CD14-positive monocyte (primary cell): ENCODE measurements around the gene GOSR2. TPM values are rescaled to one million over a fixed set of nuclear protein-coding genes. Genes with fewer than 3 reads are reported as not detected.

Experiments used
- DNase-seq, 3 donors: peaks; one replicate each; pipeline ENCODE4 v3.0.0-alpha.2; 2011 to 2022
- H2AFZ ChIP-seq: 2 replicates; pipeline ENCODE4 v1.6.0; 2012; ENCODE audit warnings: mild to moderate bottlenecking, low read depth, low read length, inconsistent platforms; ENCODE audit not compliant: insufficient read depth, poor library complexity, severe bottlenecking
- H3K27ac ChIP-seq, 2 donors: 1 replicate in 1 of 2; 2 replicates in 1 of 2; pipeline ENCODE4 v1.5.1; 2012 to 2013; ENCODE audit warnings: low read length in 2 of 2, control low read depth in 1 of 2, inconsistent platforms in 1 of 2, low read depth in 1 of 2, mild to moderate bottlenecking in 1 of 2
- H3K27me3 ChIP-seq, 2 donors: one replicate each; pipeline versions ENCODE4 v1.6.0 to v1.6.1; 2011 to 2013; ENCODE audit warnings: low read length in 2 of 2; ENCODE audit not compliant: control insufficient read depth in 2 of 2, insufficient read depth in 2 of 2
- H3K36me3 ChIP-seq, 2 donors: replicated peaks in 1 of 2; 1 replicate in 1 of 2; 2 replicates in 1 of 2; pipeline versions ENCODE4 v1.5.1 to v1.6.1; 2012 to 2013; ENCODE audit warnings: low read length in 2 of 2, control low read depth in 1 of 2, inconsistent platforms in 1 of 2, mild to moderate bottlenecking in 1 of 2; ENCODE audit not compliant: insufficient read depth in 2 of 2, control insufficient read depth in 1 of 2
- H3K4me1 ChIP-seq, 2 donors: 1 replicate in 1 of 2; 2 replicates in 1 of 2; pipeline versions ENCODE4 v1.5.1 to v1.6.1; 2012 to 2013; ENCODE audit warnings: low read length in 2 of 2, control low read depth in 1 of 2, inconsistent platforms in 1 of 2, mild to moderate bottlenecking in 1 of 2, moderate library complexity in 1 of 2; ENCODE audit not compliant: insufficient read depth in 2 of 2, control insufficient read depth in 1 of 2
- H3K4me2 ChIP-seq: replicated peaks from 2 replicates; pipeline ENCODE3; 2012; ENCODE audit warnings: low read length, moderate library complexity, mild to moderate bottlenecking; ENCODE audit not compliant: poor library complexity, severe bottlenecking; ENCODE audit errors: extremely low read depth
- H3K4me3 ChIP-seq, 3 experiments: fragments of 200-600 bp in 1 of 3; sonication (generic) in 1 of 3; replicated peaks in 1 of 3; 1 replicate in 2 of 3; 2 replicates in 1 of 3; pipeline ENCODE4 v1.5.1; 2011 to 2013; ENCODE audit warnings: low read length in 3 of 3, mild to moderate bottlenecking in 3 of 3, control low read depth in 2 of 3, low read depth in 2 of 3, inconsistent platforms in 1 of 3, moderate library complexity in 1 of 3
- H3K79me2 ChIP-seq: 2 replicates; pipeline ENCODE4 v1.6.0; 2012; ENCODE audit warnings: mild to moderate bottlenecking, control low read depth, inconsistent platforms, low read length, moderate library complexity; ENCODE audit not compliant: insufficient read depth
- H3K9ac ChIP-seq: 2 replicates; pipeline ENCODE4 v1.6.0; 2017; ENCODE audit warnings: low read length, mild to moderate bottlenecking; ENCODE audit not compliant: insufficient read depth, poor library complexity, severe bottlenecking
- H3K9me3 ChIP-seq, 2 donors: replicated peaks in 1 of 2; 1 replicate in 1 of 2; 2 replicates in 1 of 2; pipeline versions ENCODE4 v1.5.1 to v1.6.1; 2012 to 2013; ENCODE audit warnings: low read length in 2 of 2, control low read depth in 1 of 2; ENCODE audit not compliant: control insufficient read depth in 1 of 2, insufficient read depth in 1 of 2
- H4K20me1 ChIP-seq: 2 replicates; pipeline ENCODE4 v1.6.0; 2012; ENCODE audit warnings: mild to moderate bottlenecking, low read length, control low read depth, moderate library complexity; ENCODE audit not compliant: insufficient read depth
- H3K27ac Mint-ChIP-seq, 7 donors: one replicate each; pipeline ENCODE4 v1.8.0; 2020; ENCODE audit warnings: mild to moderate bottlenecking in 7 of 7, mixed read lengths in 7 of 7, moderate library complexity in 6 of 7, inconsistent platforms in 2 of 7
- H3K27me3 Mint-ChIP-seq, 3 donors: one replicate each; pipeline ENCODE4 v1.8.0; 2021 to 2022; ENCODE audit warnings: low read depth in 3 of 3, mild to moderate bottlenecking in 3 of 3, mixed read lengths in 3 of 3, moderate library complexity in 3 of 3, inconsistent platforms in 1 of 3
- H3K36me3 Mint-ChIP-seq, 2 donors: one replicate each; pipeline ENCODE4 v1.8.0; 2020; ENCODE audit warnings: mixed read lengths in 2 of 2, inconsistent platforms in 1 of 2, mild to moderate bottlenecking in 1 of 2
- H3K4me1 Mint-ChIP-seq: one replicate; pipeline ENCODE4 v1.8.0; 2020; ENCODE audit warnings: mild to moderate bottlenecking, mixed read lengths
- H3K4me3 Mint-ChIP-seq, 2 donors: one replicate each; pipeline ENCODE4 v1.8.0; 2020; ENCODE audit warnings: mild to moderate bottlenecking in 2 of 2, mixed read lengths in 2 of 2, moderate library complexity in 1 of 2
- H3K9me3 Mint-ChIP-seq, 7 donors: one replicate each; pipeline ENCODE4 v1.8.0; 2020 to 2022; ENCODE audit warnings: mixed read lengths in 7 of 7, mild to moderate bottlenecking in 6 of 7, moderate library complexity in 6 of 7, inconsistent platforms in 2 of 7
- CTCF ChIP-seq: fragments of 200-600 bp; IDR thresholded peaks from one replicate; pipeline ENCODE4 v1.8.0; 2022; ENCODE audit warnings: antibody characterized with exemption, mild to moderate bottlenecking
- WGBS: methylation state at CpG from one replicate; pipeline ENCODE4 v1.1.5; 2013; ENCODE audit warnings: missing lambda C conversion rate; ENCODE audit not compliant: insufficient coverage; 5-methylcytosine and 5-hydroxymethylcytosine counted together
- intact Hi-C, 2 donors: fragments of 100-400 bp; cut with micrococcal nuclease; formaldehyde crosslinking; loops; one replicate each; pipeline versions ENCODE4 v1.15.0 to v1.15.1; 2023
- polyA plus RNA-seq, 3 donors: library from polyadenylated mRNA; depleted of rRNA in 1 of 3; unstranded in 2 of 3; stranded (reverse) in 1 of 3; fragments of 300-500 nt in 2 of 3; fragments of >200 nt in 1 of 3; fragmentation: Illumina TruSeq in 2 of 3; gene quantifications; 1 replicate in 2 of 3; 2 replicates in 1 of 3; pipeline ENCODE4 v1.2.3, GENCODE V29; 2012 to 2021

GOSR2 gene
- polyA plus RNA-seq, 3 donors: 25.2 to 31.1 (median 27.7) TPM

- Mint-ChIP-seq H3K4me1 (no peaks in the 10 kb centered on the region), H3K9me3 (no peaks in the 10 kb centered on the region), H3K36me3 (no peaks in the 10 kb centered on the region), H3K27me3 (peaks cover 2 to 14% (median 4%) of the 10 kb centered on the region in 3 donors), H3K27ac (no peak overlapping the region), H3K4me3 (no peak overlapping the region)
- Histone ChIP-seq H3K9ac (no peak overlapping the region), H3K27ac (no peak overlapping the region), H3K4me3 (no peak overlapping the region), H2AFZ (no peak overlapping the region), H3K4me1 (no peaks in the 10 kb centered on the region), H3K27me3 (no peaks in the 10 kb centered on the region), H4K20me1 (no peaks in the 10 kb centered on the region), H3K36me3 (no peaks in the 10 kb centered on the region), H3K79me2 (no peaks in the 10 kb centered on the region), H3K4me2 (no peak overlapping the region), H3K9me3 (no peaks in the 10 kb centered on the region)
- TF ChIP-seq CTCF: no peak
- DNase-seq: no peak
- WGBS: no CpG with 5 or more reads among the region's 2 CpGs
- intact Hi-C loops: no loop called here
Observed at GRCh38 chr17:46916211-46916610, 6.7 kb upstream of the GOSR2 start.

- Histone ChIP-seq H4K20me1 (no peaks in the 10 kb centered on the region), H3K79me2 (no peaks in the 10 kb centered on the region), H3K9me3 (no peaks in the 10 kb centered on the region), H3K27ac (no peak overlapping the region), H3K4me1 (no peaks in the 10 kb centered on the region), H3K4me3 (no peak overlapping the region), H3K27me3 (no peaks in the 10 kb centered on the region), H3K4me2 (no peak overlapping the region), H2AFZ (no peak overlapping the region), H3K9ac (no peak overlapping the region), H3K36me3 (no peaks in the 10 kb centered on the region)
- H3K4me1 Mint-ChIP-seq: no peaks in the 10 kb centered on the region
- H3K9me3 Mint-ChIP-seq: no peaks in the 10 kb centered on the region
- peaks cover 2 to 14% (median 4%) of the 10 kb centered on the region in 3 donors for H3K27me3 Mint-ChIP-seq
- no peaks in the 10 kb centered on the region for H3K36me3 Mint-ChIP-seq
- intact Hi-C loops: no loop called here
- H3K4me3 Mint-ChIP-seq: no peak overlapping the region
- H3K27ac Mint-ChIP-seq: no peak overlapping the region
- no CpG with 5 or more reads among the region's 3 CpGs for WGBS
- TF ChIP-seq CTCF: no peak
- no peak for DNase-seq
Observed at GRCh38 chr17:46916623-46917022, 6.3 kb upstream of the GOSR2 start.
